ENCODE data around the gene DDX20. TPM values are rescaled to one million over a fixed set of nuclear protein-coding genes. Genes with fewer than 3 reads are reported as not detected.

DDX20 gene
- total RNA-seq, 1 donor from 2014 or later = 14.0 TPM

DNA sequence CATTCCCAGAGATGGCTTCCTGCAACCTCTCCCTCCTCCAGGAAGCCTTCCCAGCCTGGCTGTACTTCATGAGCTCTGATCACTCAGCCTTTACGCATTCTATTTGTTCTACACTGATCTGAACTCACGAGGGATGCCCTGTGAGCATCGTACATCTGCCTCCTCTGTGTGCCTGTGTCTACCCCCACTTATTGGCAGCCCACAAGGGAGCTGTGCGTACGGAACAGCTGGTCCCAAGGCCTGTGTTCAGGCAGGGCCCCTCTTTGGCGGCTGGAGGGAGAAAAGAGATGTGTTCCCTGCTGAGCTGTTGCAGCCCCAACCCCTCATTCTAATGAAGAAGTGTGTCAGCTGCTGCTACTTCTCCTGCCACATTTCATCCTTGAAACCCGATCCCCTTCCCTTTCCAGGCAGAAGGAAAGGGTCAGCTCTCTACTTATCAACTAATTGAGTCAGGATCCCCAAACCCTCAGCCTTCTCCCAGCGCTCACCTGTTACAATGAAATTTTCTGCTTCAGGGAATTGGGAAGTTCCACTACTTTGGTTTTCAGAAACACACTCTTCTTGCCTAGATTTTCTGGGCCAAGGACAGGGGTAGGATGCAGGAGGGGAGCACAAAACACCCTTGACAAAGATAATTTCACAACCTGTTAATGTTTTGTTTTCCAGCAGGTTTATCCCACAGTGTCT is 19.7 kb upstream of the DDX20 start:
- H3K9me3 Mint-ChIP-seq (ENCODE audit: unreplicated experiment) = no peaks in the 10 kb centered on the region
- no peak for DNase-seq (ENCODE audit: extremely low spot score, unreplicated experiment)
- H3K4me3 Mint-ChIP-seq (ENCODE audit: unreplicated experiment) = no peak overlapping the region
- no peaks in the 10 kb centered on the region for H3K27me3 Mint-ChIP-seq (ENCODE audit: unreplicated experiment)
- peaks cover 22% of the 10 kb centered on the region for H3K4me1 Mint-ChIP-seq (ENCODE audit: unreplicated experiment)
- H3K27ac Mint-ChIP-seq (ENCODE audit: unreplicated experiment) = no peak overlapping the region
- no peak for TF ChIP-seq CTCF (IDR thresholded peaks at IDR 0.05)
- no peaks in the 10 kb centered on the region for H3K36me3 Mint-ChIP-seq (ENCODE audit: unreplicated experiment)

GRCh38 chr1:111736548-111737215 is 19.0 kb upstream of the DDX20 start:
- Mint-ChIP-seq H3K9me3 (ENCODE audit: unreplicated experiment) (no peaks in the 10 kb centered on the region), H3K27ac (ENCODE audit: unreplicated experiment) (no peak overlapping the region), H3K4me1 (ENCODE audit: unreplicated experiment) (peaks cover 22% of the 10 kb centered on the region), H3K27me3 (ENCODE audit: unreplicated experiment) (no peaks in the 10 kb centered on the region), H3K36me3 (ENCODE audit: unreplicated experiment) (no peaks in the 10 kb centered on the region), H3K4me3 (ENCODE audit: unreplicated experiment) (no peak overlapping the region)
- no peak for TF ChIP-seq CTCF (IDR thresholded peaks at IDR 0.05)
- no peak for DNase-seq (ENCODE audit: extremely low spot score, unreplicated experiment)

DNA sequence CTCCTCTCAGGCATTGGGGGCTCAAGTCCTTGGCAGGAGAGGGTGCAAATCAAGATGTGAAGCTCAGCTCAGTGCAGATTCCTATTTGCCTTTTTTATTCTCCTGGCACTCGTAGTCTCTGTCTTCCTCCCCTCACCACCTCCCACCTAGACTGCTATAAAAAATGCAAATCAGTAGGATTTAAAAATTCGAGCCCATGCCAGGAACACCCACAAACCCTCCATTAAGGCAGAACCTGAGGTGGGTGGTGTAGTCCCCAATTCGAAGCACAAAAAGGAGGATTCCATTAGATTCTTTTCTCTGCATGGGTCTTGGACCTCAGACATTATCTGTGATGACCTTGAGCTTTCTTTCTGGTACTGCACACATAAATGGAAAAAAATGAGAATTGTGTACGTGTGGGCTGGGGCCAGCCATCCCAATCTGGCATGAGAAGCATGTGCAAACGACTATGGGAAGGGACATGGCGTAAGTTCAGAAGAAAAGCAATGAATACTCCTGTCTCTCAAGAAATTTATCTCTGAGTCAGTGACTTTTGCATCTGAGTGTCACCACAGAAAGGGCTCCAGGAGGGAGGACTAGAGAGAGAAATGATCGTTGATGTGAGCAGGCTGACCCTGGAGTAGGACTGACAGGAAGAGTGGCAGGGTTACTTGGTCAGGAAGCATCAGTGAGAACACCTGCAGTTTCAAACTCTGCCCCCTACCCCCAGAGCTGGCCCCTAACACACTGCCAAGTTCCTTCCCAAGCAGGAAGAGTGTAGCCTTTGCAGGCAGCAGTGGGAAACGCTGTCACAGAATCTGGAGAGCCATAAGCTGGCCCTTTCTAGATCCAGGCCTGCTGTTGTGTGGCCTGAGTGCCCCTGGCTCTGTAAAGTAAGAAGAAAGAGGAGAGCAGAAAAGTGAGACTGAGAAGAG is 18.2 kb upstream of the DDX20 start:
- DNase-seq (ENCODE audit: extremely low spot score, unreplicated experiment) = no peak
- peak overlapping the region; percentile 37 for H3K27ac Mint-ChIP-seq (ENCODE audit: unreplicated experiment)
- no peak for TF ChIP-seq CTCF (IDR thresholded peaks at IDR 0.05)
- H3K4me1 Mint-ChIP-seq (ENCODE audit: unreplicated experiment) = peaks cover 23% of the 10 kb centered on the region
- no peaks in the 10 kb centered on the region for H3K36me3 Mint-ChIP-seq (ENCODE audit: unreplicated experiment)
- no peaks in the 10 kb centered on the region for H3K9me3 Mint-ChIP-seq (ENCODE audit: unreplicated experiment)
- no peaks in the 10 kb centered on the region for H3K27me3 Mint-ChIP-seq (ENCODE audit: unreplicated experiment)
- H3K4me3 Mint-ChIP-seq (ENCODE audit: unreplicated experiment) = peak overlapping the region; percentile 93

DNA sequence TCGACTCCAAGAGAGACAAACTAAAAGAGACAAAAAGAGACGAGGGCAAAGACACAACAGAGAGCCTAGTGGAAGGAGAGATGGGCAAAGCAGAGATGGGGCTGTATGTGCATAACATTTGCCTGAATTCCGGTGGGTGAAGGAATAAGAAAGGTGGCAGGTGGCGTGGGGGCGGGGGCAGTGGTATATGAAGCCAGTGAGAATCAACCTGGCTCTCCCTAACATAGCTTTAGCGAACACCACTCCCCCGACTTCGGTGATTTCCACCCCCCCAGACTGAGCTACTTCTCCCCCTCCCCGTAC is 17.6 kb upstream of the DDX20 start:
- H3K36me3 Mint-ChIP-seq (ENCODE audit: unreplicated experiment) = no peaks in the 10 kb centered on the region
- H3K4me1 Mint-ChIP-seq (ENCODE audit: unreplicated experiment) = peaks cover 24% of the 10 kb centered on the region
- no peak for DNase-seq (ENCODE audit: extremely low spot score, unreplicated experiment)
- peak overlapping the region; percentile 93 for H3K4me3 Mint-ChIP-seq (ENCODE audit: unreplicated experiment)
- no peaks in the 10 kb centered on the region for H3K27me3 Mint-ChIP-seq (ENCODE audit: unreplicated experiment)
- H3K27ac Mint-ChIP-seq (ENCODE audit: unreplicated experiment) = peak overlapping the region; percentile 37
- no peaks in the 10 kb centered on the region for H3K9me3 Mint-ChIP-seq (ENCODE audit: unreplicated experiment)
- no peak for TF ChIP-seq CTCF (IDR thresholded peaks at IDR 0.05)

All from osteocyte (in vitro differentiated cells).